GM10248 (cell line): Measurements from ENCODE around the gene GRHL3.

Experiments used
- CTCF ChIA-PET: fragments of 300-600 bp; sonication (Branson Sonifier 250); formaldehyde crosslinking; extraction: SDS; loops from one replicate; lab custom pipeline; 2021; ENCODE audit warnings: antibody characterized with exemption; lab: Yijun Ruan, JAX
- POLR2A ChIA-PET: fragments of 350-650 bp; sonication (Branson Sonifier 250); formaldehyde crosslinking; extraction: SDS; loops from one replicate; lab custom pipeline; 2020; ENCODE audit warnings: antibody characterized with exemption; lab: Yijun Ruan, JAX
- DNase-seq: peaks from one replicate; pipeline ENCODE4 v3.0.0; 2012; ENCODE audit errors: extremely low spot score
- TF ChIP-seq, protein P1 (sequence below): IDR thresholded peaks from 2 replicates; pipeline ENCODE4 v1.5.1; 2012; ENCODE audit warnings: mild to moderate bottlenecking, low read depth; ENCODE audit errors: extremely low read depth, missing control alignments, control extremely low read depth

GRHL3 gene

DNA sequence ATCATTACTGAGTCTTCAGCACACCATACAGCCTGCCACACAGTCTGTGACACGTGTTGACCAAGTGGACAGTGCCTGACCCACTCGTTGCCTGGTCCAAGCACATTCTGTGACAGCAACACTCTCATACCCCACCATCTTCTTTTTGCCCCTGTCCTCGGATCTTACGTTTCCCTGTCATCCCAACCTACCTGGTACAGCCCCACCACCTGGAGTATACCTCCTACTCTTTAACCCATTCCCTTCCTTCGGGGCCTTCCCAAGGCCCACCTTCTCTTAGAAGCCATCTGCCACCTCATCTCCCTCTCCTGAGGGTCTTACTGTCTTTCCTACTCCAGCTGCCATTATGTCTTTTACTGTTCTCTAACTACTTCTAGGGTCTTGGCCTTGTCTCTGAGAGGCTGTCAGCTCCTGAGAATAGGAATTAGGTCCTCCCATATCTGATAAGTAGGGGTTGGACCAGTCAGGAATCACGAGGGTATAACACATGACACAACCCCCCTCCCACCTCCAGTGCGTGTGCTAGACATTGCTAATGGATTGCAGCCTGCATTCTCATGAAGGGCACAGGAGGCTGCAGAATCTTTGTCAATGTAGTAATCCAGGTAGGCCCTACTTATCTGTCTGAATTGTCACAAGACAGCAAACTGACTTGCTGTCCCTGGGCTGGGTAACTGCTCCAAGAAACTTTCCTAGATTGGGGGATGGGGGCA, 13.0 kb downstream of the GRHL3 start:
- DNase-seq: no peak
- TF ChIP-seq, protein P1, sequence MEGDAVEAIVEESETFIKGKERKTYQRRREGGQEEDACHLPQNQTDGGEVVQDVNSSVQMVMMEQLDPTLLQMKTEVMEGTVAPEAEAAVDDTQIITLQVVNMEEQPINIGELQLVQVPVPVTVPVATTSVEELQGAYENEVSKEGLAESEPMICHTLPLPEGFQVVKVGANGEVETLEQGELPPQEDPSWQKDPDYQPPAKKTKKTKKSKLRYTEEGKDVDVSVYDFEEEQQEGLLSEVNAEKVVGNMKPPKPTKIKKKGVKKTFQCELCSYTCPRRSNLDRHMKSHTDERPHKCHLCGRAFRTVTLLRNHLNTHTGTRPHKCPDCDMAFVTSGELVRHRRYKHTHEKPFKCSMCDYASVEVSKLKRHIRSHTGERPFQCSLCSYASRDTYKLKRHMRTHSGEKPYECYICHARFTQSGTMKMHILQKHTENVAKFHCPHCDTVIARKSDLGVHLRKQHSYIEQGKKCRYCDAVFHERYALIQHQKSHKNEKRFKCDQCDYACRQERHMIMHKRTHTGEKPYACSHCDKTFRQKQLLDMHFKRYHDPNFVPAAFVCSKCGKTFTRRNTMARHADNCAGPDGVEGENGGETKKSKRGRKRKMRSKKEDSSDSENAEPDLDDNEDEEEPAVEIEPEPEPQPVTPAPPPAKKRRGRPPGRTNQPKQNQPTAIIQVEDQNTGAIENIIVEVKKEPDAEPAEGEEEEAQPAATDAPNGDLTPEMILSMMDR: no peak
- CTCF ChIA-PET: no interaction called here
- POLR2A ChIA-PET: no interaction called here

DNA sequence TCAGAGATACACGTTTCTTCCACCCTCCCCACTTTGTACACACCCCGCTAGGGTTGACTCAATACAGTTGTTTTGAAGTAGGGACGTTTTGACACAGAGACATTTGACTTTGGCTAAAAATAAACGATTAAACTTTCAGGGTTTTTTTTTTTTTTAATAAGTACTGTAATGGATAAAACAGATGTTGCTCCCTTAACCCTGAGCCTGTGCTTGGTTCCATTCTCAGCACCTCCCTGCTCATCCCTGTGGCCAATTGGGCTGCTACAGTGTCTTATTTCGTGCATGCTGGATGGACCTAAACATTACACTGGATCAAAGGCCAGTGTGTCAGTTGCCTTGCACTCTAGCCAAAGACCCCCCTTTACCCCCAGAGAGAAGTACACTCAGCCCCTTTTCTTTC, 16.9 kb downstream of the GRHL3 start:
- CTCF ChIA-PET: interaction anchor here (1.4 to 1.6 kb wide), 2 partner anchors 88 to 186 kb away, joined by 3 read pairs; no protein-coding TSS in a partner anchor
- POLR2A ChIA-PET: no interaction called here
- no peak for DNase-seq
- TF ChIP-seq, protein P1: no peak

DNA sequence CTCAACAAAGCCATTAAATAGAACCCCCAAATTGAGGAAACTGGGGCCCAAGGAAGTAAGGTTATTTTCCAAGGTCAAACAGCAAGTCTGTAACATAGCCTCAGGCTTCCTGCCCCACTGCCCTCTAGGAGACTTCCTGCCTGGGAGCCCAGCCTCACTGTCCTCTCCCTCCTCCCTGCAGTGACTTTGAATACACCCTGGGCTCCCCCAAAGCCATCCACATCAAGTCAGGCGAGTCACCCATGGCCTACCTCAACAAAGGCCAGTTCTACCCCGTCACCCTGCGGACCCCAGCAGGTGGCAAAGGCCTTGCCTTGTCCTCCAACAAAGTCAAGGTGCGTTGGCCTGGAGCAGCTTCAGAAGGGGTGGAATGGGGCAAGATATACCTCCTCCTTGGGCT, 18.3 kb downstream of the GRHL3 start:
- DNase-seq: no peak
- TF ChIP-seq, protein P1: no peak
- ChIA-PET CTCF (interaction anchor here (1.3 to 1.4 kb wide), 3 partner anchors 11 to 87 kb away, joined by 3 read pairs; no protein-coding TSS in a partner anchor), POLR2A (no interaction called here)

DNA sequence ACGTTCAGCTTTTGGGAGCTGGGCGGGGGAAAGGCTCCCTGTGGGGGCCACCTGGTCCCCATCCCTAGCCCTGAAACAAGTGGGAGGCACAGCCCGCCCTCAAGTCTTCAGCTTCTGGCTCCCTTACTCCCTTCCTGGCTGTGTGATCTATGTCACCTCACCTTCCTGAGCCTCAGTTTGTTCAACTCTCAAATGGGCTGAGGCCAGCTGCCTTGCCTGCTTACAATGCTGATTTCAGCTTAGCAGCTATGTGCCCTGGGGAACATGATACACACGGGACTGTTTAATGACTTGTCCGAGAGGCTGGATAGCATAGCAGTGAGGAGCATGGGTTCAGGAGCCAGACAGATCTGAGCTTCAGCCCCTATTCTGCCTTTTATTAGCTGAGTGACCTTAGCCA, 19.3 kb downstream of the GRHL3 start:
- ChIA-PET CTCF (interaction anchor here (1.2 to 1.6 kb wide), 3 partner anchors 10 to 188 kb away, joined by 3 read pairs; no protein-coding TSS in a partner anchor), POLR2A (no interaction called here)
- no peak for DNase-seq
- TF ChIP-seq, protein P1: no peak

DNA sequence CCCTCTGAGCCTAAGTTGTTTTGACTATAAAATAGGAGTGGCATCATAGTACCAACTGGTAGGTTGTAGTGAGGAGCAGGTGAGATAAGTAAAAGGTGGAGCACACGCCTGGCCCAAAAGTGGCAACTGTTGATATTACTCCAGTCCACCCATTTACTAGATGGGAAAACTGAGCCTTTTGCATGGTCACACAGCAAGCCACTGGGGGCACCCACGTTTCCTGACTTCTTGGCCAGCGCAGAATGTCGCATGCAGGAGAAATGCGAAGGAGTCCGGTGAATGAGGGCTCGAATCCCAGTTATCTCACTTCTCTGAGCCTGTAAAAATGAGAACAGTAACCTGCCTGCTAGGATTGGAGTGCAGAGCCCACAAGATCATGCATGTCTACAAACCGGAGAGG, 20.8 kb downstream of the GRHL3 start:
- TF ChIP-seq, protein P1: no peak
- ChIA-PET CTCF (interaction anchor here (1.6 to 1.8 kb wide), 2 partner anchors 12 to 53 kb away, joined by 3 to 5 read pairs; no protein-coding TSS in a partner anchor), POLR2A (no interaction called here)
- DNase-seq: no peak

DNA sequence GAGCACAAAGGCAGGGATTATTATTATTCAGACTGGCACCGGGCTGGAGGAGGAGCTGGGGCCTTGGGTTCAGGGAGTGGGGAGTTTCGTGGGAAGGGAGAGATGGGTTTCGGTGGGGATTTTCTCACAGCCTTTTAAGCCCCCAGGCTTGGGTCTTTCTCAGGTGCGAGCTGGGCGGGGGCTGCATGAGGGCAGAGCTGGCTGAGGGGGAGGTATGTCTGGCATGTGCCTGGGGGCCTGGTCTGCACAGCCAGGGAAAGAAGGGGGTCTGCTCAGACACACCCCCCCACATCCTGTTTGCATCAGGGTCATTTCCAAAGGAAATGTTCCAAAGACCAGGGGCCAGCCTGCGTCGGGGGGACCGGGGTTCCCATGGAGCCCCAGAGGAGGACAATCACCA, 21.6 kb downstream of the GRHL3 start:
- no peak for DNase-seq
- ChIA-PET CTCF (interaction anchor here (1.2 to 1.8 kb wide), 3 partner anchors 9 to 190 kb away, joined by 3 to 5 read pairs (median 4); no protein-coding TSS in a partner anchor), POLR2A (no interaction called here)
- TF ChIP-seq, protein P1: no peak
